ENCODE data around the gene MAGEF1. TPM values are rescaled to one million over a fixed set of nuclear protein-coding genes. Genes with fewer than 3 reads are reported as not detected.

MAGEF1 gene
- total RNA-seq, 1 donor from 2014 or later = 47.5 TPM

DNA sequence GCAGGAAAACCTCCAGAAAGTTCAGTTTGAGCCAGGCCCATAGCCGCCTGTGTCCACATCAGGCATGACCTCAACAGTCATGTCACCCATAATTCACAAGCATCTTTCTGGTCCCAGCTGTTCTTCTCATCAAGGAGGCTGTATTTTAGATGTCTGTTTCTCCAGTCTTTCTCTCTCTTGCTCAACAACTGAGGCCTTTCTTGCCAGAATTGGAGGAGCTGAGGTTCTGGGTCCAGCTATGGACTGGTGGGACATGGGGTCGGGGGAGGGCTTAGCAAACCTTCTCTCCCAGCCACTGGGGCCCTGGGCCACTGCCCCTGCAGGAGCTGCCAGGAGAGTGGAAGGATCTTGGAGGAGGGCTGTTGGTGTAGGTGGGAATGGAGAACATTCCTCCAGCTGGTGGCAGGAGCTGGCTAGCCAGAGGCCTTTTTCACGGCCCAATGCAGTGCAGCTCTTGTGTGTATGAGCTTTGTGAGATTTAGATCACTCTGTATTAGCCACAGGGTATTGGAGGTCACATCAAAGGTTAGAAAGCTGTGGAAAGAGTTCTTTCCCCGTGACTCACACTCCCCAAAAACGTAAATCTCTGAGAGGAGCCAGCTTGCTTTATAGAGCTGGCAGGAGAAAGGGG is 23.5 kb downstream of the MAGEF1 start:
- Mint-ChIP-seq H3K4me3 (ENCODE audit: unreplicated experiment) (no peak overlapping the region), H3K36me3 (ENCODE audit: unreplicated experiment) (no peaks in the 10 kb centered on the region), H3K27me3 (ENCODE audit: unreplicated experiment) (no peaks in the 10 kb centered on the region), H3K27ac (ENCODE audit: unreplicated experiment) (peak overlapping the region; percentile 82), H3K4me1 (ENCODE audit: unreplicated experiment) (peaks cover 77% of the 10 kb centered on the region), H3K9me3 (ENCODE audit: unreplicated experiment) (no peaks in the 10 kb centered on the region)
- no peak for DNase-seq (ENCODE audit: extremely low spot score, unreplicated experiment)
- TF ChIP-seq, protein P1, sequence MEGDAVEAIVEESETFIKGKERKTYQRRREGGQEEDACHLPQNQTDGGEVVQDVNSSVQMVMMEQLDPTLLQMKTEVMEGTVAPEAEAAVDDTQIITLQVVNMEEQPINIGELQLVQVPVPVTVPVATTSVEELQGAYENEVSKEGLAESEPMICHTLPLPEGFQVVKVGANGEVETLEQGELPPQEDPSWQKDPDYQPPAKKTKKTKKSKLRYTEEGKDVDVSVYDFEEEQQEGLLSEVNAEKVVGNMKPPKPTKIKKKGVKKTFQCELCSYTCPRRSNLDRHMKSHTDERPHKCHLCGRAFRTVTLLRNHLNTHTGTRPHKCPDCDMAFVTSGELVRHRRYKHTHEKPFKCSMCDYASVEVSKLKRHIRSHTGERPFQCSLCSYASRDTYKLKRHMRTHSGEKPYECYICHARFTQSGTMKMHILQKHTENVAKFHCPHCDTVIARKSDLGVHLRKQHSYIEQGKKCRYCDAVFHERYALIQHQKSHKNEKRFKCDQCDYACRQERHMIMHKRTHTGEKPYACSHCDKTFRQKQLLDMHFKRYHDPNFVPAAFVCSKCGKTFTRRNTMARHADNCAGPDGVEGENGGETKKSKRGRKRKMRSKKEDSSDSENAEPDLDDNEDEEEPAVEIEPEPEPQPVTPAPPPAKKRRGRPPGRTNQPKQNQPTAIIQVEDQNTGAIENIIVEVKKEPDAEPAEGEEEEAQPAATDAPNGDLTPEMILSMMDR (IDR thresholded peaks at IDR 0.05) = no peak

DNA sequence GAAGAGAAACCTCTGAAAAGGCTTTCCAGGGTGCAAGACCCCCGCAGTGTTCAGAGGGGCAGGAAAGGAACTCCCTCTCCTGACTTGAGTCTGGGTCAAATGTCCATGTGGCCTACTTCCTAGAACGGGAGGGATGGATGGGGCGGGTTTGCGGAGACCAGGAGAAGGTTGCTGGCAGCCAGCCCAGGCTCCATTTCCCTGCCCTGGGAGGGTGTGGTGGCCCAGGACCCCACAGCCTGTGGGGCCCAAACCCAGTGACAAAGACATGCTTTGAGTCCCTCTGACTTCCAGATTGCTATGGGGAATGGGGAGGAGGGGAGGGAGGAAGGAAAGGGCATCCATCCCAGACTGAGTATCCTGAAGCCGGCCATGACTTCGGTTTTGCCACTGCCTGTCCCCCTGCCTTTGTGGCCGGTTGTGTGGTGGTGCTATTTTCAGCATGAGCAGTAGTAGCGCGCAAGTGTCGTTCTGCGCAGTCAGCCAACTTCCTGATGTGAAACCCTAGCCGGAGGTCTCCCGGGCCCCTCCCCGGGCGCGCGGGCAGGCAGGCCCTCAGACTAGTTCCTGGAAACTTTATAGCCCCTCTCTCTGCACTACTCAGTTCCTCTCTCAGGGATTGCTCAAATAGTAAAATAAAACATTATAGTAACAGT is 24.4 kb downstream of the MAGEF1 start:
- H3K9me3 Mint-ChIP-seq (ENCODE audit: unreplicated experiment) = no peaks in the 10 kb centered on the region
- H3K36me3 Mint-ChIP-seq (ENCODE audit: unreplicated experiment) = no peaks in the 10 kb centered on the region
- no peaks in the 10 kb centered on the region for H3K27me3 Mint-ChIP-seq (ENCODE audit: unreplicated experiment)
- no peak overlapping the region for H3K4me3 Mint-ChIP-seq (ENCODE audit: unreplicated experiment)
- no peak for DNase-seq (ENCODE audit: extremely low spot score, unreplicated experiment)
- H3K4me1 Mint-ChIP-seq (ENCODE audit: unreplicated experiment) = peaks cover 69% of the 10 kb centered on the region
- H3K27ac Mint-ChIP-seq (ENCODE audit: unreplicated experiment) = no peak overlapping the region
- TF ChIP-seq, protein P1 (IDR thresholded peaks at IDR 0.05) = no peak

DNA sequence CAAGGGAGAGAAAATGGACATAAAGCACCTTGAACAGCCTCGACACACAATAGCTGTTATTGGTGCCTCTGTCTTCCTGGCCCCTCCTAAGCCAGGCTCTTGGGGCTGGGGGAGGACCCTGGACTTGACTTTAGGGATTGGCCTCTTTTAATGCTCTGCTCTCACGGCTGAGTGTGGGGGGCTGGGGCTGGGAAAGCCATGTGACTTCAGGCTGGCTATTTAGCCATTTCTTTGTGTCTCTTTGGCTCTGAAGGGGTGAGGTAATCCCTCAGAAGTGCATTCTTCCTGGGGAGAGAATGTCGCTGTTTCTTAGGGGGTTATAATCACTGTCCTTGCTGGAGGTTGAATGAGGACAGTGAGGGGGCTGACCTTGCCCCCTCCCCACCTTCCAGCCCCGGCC is 26.2 kb downstream of the MAGEF1 start:
- no peaks in the 10 kb centered on the region for H3K36me3 Mint-ChIP-seq (ENCODE audit: unreplicated experiment)
- no peak overlapping the region for H3K4me3 Mint-ChIP-seq (ENCODE audit: unreplicated experiment)
- TF ChIP-seq, protein P1 (IDR thresholded peaks at IDR 0.05) = no peak
- H3K27me3 Mint-ChIP-seq (ENCODE audit: unreplicated experiment) = no peaks in the 10 kb centered on the region
- H3K9me3 Mint-ChIP-seq (ENCODE audit: unreplicated experiment) = no peaks in the 10 kb centered on the region
- H3K27ac Mint-ChIP-seq (ENCODE audit: unreplicated experiment) = peak overlapping the region; percentile 67
- peaks cover 51% of the 10 kb centered on the region for H3K4me1 Mint-ChIP-seq (ENCODE audit: unreplicated experiment)
- DNase-seq (ENCODE audit: extremely low spot score, unreplicated experiment) = no peak

DNA sequence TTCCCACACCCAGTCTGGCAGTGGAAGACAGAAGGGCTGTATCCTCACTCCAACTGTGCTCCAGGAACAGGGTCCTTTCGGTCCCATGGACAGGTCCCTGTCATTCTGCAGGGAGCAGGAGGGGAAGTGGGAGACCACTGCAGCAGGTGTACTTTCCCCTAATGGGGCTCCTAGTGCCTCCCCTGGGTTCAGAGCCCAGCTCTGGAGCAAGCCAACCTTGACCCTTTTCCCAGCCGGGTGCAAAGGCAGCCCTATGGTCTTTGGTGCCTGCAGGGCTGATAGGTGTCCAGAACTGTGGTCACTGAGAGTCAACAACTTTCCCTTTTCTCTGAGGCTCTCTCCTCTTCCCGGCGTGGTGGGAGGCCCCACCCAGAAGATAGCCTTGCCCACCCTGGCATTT is 26.8 kb downstream of the MAGEF1 start:
- peak overlapping the region; percentile 67 for H3K27ac Mint-ChIP-seq (ENCODE audit: unreplicated experiment)
- no peaks in the 10 kb centered on the region for H3K36me3 Mint-ChIP-seq (ENCODE audit: unreplicated experiment)
- H3K9me3 Mint-ChIP-seq (ENCODE audit: unreplicated experiment) = no peaks in the 10 kb centered on the region
- H3K4me3 Mint-ChIP-seq (ENCODE audit: unreplicated experiment) = no peak overlapping the region
- peaks cover 47% of the 10 kb centered on the region for H3K4me1 Mint-ChIP-seq (ENCODE audit: unreplicated experiment)
- TF ChIP-seq, protein P1 (IDR thresholded peaks at IDR 0.05) = no peak
- DNase-seq (ENCODE audit: extremely low spot score, unreplicated experiment) = no peak
- H3K27me3 Mint-ChIP-seq (ENCODE audit: unreplicated experiment) = no peaks in the 10 kb centered on the region

DNA sequence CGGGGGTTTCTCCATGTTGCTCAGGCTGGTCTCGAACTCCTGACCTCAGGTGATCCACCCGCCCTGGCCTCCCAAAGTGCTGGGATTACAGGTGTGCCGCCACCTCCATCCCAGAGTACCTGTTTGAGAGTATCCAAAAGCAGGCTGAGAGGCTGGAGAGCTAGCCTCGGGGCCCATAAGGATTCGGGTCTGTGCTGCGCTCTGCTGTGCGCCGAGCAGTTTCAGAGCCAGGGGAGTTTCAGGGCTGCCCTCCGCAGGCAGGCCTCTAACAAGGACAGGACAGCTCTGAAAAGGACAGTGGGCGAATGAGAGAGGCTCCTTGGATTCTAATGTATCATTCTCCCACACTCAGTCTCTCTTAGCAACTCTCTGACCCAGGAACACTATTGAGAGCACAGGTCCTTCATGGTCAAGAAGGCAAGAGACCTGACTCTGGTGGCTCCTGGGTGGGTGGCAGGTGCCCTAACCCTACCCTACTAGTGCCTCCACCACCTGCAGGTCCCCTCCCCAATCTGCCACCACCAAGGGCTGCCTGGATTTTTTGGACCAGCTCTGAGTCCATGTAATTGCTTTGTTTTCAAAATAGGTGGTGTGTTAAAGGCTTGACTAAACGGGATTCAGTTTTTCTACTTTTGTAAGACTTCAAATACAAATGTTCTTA is 27.8 kb downstream of the MAGEF1 start:
- no peak for DNase-seq (ENCODE audit: extremely low spot score, unreplicated experiment)
- peaks cover 45% of the 10 kb centered on the region for H3K4me1 Mint-ChIP-seq (ENCODE audit: unreplicated experiment)

More for the DNA sequence above, 27.8 kb downstream of the MAGEF1 start:
- Mint-ChIP-seq H3K27me3 (ENCODE audit: unreplicated experiment) (no peaks in the 10 kb centered on the region), H3K4me3 (ENCODE audit: unreplicated experiment) (no peak overlapping the region), H3K9me3 (ENCODE audit: unreplicated experiment) (no peaks in the 10 kb centered on the region), H3K36me3 (ENCODE audit: unreplicated experiment) (no peaks in the 10 kb centered on the region), H3K27ac (ENCODE audit: unreplicated experiment) (no peak overlapping the region)
- TF ChIP-seq, protein P1 (IDR thresholded peaks at IDR 0.05) = no peak

Data from osteocyte (in vitro differentiated cells).